Measurements from ENCODE around the gene CDC42EP2.

Gene CDC42EP2, protein sequence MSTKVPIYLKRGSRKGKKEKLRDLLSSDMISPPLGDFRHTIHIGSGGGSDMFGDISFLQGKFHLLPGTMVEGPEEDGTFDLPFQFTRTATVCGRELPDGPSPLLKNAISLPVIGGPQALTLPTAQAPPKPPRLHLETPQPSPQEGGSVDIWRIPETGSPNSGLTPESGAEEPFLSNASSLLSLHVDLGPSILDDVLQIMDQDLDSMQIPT
- long read RNA-seq, donor 1, transcript CDC42EP2-201 (2 exons, 2,023 nt): major isoform, 10 of 10 reads
- long read RNA-seq, donor 1, partial matches to known transcripts: 0 of 10 reads
- long read RNA-seq, donor 1, other reads (novel, unspliced or antisense): 0 of 10 reads
- long read RNA-seq, donor 2, transcript CDC42EP2-201 (2 exons, 2,023 nt): major isoform, 6 of 6 reads
- long read RNA-seq, donor 2, partial matches to known transcripts: 0 of 6 reads
- long read RNA-seq, donor 2, other reads (novel, unspliced or antisense): 0 of 6 reads
- long read RNA-seq, donor 3, transcript CDC42EP2-201 (2 exons, 2,023 nt): major isoform, 7 of 7 reads
- long read RNA-seq, donor 3, partial matches to known transcripts: 0 of 7 reads
- long read RNA-seq, donor 3, other reads (novel, unspliced or antisense): 0 of 7 reads
- long read RNA-seq, donor 4, transcript CDC42EP2-201 (2 exons, 2,023 nt): major isoform, 11 of 11 reads
- long read RNA-seq, donor 4, partial matches to known transcripts: 0 of 11 reads
- long read RNA-seq, donor 4, other reads (novel, unspliced or antisense): 0 of 11 reads
- long read RNA-seq, donor 5, transcript CDC42EP2-201 (2 exons, 2,023 nt): major isoform, 18 of 18 reads
- long read RNA-seq, donor 5, partial matches to known transcripts: 0 of 18 reads
- long read RNA-seq, donor 5, other reads (novel, unspliced or antisense): 0 of 18 reads
- long read RNA-seq, donor 6, transcript CDC42EP2-201 (2 exons, 2,023 nt): major isoform, 9 of 9 reads
- long read RNA-seq, donor 6, partial matches to known transcripts: 0 of 9 reads
- long read RNA-seq, donor 6, other reads (novel, unspliced or antisense): 0 of 9 reads
- long read RNA-seq, donor 7, transcript CDC42EP2-201 (2 exons, 2,023 nt): major isoform, 17 of 17 reads
- long read RNA-seq, donor 7, partial matches to known transcripts: 0 of 17 reads
- long read RNA-seq, donor 7, other reads (novel, unspliced or antisense): 0 of 17 reads
- long read RNA-seq, donor 8, transcript CDC42EP2-201 (2 exons, 2,023 nt): major isoform, 17 of 17 reads
- long read RNA-seq, donor 8, partial matches to known transcripts: 0 of 17 reads
- long read RNA-seq, donor 8, other reads (novel, unspliced or antisense): 0 of 17 reads

DNA sequence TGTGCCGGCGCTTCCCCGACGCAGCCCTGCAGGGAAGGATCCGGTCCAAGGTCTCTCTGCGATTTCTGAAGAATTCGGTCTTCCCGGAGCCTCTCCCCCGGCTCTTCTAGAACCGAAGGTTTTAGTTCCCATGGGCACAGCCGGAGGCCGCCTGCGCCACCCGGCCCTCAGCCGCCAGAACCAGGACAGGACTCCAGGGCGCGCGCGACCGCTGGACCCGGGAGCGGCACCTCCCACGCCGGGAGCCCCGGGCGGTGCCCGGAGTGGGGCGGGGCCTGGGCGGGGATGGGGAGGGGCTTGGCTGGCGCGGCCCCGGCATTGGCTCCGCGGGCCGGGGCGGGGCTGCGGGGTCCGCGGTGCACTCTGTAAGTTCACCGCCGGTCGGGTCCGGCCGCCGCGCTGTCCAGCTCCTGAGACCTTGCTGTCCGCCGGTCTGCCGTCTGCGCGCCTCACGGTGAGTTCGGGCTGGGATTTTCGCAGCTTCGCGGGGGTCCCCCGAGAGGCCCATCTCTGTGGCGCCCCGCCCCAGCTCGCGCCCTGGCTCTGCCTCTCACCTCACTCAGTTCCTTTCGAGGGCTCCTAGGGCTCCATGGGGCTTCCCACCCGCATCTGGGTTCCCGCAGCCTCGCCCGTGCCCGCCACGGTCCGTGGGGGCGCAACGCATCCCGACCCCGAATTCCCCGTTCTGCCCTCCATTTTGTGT is at the start of gene CDC42EP2:
CDC42EP2 (plus strand) TSS at position 366 of the 703 bp plus-strand sequence. CDS start 6,033 bp downstream, outside the sequence.
- DNase-seq: peak; percentile 92

DNA sequence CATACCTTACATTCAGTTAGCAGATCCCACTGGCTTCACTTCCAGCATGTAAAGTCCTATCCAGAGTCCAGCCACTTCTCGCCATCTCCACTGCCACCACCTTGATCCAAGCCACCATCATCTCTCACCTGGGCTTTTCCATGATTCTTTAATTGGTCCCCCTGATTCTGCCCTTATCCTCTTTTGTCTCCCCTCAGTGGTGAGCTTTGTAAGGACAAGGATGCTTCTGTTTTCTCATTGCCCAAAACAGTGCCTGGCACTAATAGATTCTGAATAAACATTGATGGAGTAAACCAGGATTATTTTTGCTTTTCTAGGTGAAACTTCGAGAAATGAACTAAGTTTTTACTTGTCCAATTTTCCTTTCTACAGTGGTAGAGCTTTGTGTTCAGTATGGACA is 48.5 kb upstream of the CDC42EP2 start:
- DNase-seq: no peak

DNA sequence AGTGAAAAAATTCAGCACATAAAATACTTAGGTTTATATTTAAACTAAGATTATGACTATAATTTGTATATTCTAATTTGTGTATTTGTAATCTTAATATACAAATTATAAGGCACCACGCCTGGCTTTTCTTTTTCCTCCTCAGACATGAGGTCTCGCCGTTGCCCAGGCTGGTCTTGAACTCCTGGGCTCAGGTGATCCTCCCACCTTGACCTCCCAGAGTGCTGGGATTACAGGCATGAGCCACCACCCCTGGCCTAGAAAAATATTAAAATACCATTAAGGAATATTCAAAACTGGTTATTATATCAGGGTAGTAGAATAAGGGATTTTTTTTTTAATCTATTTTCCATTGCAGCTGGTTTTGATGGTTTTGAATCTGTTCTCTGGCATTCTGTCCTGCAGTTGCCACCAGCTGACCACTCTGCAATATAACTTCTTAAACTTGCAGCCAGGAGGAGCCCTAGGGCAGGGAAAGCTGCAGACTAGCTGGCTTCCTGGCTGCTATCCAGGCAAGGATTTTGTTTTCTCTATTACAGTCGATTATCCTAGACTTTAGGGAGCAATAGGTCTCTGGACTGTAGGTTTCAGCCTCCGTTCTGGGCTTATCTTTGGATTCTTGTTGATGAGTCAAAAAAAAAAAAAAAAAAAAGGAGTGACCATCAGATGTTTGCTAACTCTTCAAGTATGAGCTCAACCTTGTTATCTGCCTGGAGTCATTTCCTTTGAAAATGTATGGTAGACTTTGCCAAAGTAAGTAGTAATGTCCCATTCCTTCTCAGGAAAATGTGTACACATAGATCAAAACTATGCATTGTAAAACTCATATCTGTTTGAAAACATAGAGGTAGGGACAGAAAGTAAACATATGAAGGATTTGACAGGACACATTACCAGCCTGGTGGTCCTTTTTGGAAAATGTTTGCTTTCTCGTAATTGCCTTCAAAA is 39.7 kb upstream of the CDC42EP2 start:
- DNase-seq: peak; percentile 58

- DNase-seq: no peak
These were observed 38.8 kb upstream of the CDC42EP2 start for GRCh38 chr11:65275906-65276305.

DNA sequence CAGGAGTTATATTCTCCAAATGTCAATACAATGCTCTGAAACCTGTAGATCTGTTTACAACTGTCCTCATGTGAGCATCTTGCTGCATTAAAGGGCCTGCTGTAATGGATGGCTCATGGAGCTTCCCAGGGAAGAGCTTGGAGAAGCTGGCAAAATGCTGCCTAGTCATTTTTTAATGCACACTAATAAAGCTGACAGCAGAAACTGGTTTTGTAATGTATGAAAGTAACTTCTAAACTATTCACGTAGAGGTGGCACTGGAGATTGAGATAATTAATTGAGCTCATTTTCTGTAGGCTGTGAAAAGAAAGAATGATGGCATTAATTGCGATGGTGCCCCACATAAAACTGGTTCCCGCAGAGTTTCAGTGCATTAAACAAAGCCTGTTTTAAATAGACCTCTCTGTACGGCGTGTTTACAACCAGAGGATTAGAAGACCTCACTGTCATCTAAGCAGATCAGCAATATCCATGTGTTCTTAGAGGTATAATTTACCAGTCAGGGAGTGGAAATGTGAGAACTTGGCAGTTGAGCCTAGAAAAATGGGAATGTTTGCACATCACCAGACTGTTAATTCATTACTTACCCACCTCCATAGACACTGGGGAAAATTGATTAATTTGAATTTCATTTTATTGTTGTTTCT is 36.9 kb upstream of the CDC42EP2 start:
- no peak for DNase-seq

DNA sequence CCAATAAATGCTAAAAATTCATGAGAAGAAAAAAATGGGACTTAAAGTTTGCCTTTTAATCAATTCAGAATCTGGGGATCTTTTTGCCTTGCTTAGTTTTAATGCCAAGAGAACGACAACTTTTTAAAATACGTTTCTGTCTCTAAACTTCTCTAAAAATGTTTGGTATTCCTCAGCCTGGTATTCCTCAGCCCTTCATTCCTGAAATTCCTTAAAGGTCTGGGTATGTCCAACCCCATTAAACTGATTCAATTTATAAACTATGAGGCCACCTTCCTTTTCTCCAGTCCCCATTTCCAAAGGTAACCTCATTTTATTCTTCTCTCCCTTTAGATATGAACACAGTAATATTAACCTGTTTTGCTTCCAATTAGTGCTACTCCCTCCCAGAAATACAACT is 36.3 kb upstream of the CDC42EP2 start:
- no peak for DNase-seq

- no peak for DNase-seq
These were observed 35.4 kb upstream of the CDC42EP2 start for GRCh38 chr11:65279279-65279678.

GRCh38 chr11:65279741-65280440 is 34.8 kb upstream of the CDC42EP2 start:
- no peak for DNase-seq

GRCh38 chr11:65280646-65281045 is 34.0 kb upstream of the CDC42EP2 start:
- no peak for DNase-seq

DNA sequence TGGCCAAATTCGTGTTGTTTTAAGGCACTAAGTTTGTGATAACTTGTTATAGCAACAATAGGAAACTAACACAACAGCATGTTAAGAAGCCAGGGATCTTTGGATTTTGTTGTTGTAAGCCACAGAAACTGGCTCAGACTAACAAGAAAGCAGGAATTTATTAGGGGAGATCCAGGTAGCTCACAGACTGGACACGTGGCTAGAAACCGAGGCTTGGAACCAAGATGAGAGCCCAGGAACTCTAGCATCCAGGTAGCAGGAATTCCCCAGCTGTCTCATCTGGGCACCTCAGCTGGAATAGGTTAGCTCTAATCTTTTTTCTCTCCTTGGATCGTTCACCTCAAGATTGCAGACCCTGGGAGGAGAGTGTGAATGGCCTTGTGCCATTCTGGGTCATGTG is 28.0 kb upstream of the CDC42EP2 start:
- no peak for DNase-seq

- no peak for DNase-seq
These were observed 27.1 kb upstream of the CDC42EP2 start for GRCh38 chr11:65287601-65288000.

- DNase-seq: no peak
These were observed 25.7 kb upstream of the CDC42EP2 start for GRCh38 chr11:65288706-65289536.

DNA sequence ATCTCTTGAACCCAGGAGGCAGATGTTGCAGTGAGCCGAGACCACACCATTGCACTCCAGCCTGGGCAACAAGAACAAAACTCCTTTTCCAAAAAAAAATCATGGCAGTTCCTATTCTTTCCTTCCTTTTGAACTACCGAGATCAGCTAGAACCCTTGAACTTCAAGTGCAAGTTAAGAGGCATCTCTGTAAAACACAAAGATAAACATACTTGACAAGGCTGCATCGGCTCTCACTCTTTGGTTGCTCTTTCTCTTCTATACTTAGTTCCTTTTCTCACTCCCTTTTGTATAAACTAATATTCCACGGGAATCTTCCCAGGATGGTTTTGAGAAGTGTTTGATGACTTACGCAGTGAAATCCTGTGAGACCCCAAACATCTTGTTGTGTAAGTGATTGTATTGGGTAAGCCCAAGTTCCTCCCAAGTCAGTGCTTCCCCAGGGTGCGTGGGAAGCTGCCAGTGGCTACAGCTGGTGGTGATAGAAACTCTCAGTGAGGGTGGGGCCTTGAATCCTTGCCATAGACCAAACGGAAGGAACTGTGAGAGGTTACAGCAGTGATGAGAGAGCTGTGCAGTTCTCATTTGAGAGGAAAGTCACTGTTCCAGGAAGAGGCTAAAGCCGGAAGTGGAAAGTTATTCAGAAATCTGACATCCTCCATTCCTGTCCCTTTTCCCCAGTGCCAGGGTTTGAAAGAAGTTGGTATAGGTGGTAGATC is 24.1 kb upstream of the CDC42EP2 start:
- no peak for DNase-seq

GRCh38 chr11:65291613-65292012 is 23.1 kb upstream of the CDC42EP2 start:
- no peak for DNase-seq

DNA sequence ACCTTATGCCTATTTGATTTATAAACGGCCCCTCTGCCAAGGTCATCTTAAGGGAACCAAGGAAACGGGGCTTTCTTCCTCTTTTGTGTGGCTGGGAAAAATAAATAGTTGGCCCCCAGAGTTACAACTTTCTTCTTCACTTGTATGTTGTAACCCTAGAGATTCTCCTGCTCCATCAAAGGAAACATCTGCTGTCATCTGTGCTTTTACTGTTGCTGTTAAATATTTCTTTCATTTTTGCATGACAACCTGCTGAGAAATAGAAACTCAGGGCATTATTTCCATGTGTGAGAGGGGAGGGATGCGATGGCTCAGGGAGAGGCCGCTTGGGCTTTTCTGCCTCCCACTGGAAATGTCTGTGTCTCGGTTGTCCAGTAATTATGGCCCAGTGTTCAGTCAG is 21.8 kb upstream of the CDC42EP2 start:
- DNase-seq: no peak

DNA sequence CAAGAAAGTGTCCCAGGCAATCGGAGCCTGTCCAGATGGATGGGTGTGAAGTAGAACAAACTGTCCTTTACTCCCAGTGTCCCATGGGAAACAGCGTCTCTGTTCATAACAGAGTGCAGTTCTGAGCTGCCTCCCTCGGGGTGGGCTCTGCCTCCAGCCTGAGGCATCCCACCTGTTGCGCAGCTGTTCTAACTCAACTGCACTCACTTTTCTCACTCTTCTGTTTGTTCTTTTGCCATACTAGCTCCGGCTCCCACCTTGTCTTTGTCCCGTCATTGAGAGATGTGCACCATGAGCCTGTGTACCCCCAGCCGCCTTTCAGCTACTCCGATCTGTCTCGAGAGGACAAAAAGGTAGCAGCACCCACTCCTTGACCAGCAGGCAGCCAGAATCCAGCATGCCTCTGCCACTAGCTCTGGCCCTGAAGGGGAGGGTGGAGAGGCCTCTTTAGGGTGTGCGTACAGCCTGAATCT is 20.7 kb upstream of the CDC42EP2 start:
- peak; percentile 63 for DNase-seq

DNA sequence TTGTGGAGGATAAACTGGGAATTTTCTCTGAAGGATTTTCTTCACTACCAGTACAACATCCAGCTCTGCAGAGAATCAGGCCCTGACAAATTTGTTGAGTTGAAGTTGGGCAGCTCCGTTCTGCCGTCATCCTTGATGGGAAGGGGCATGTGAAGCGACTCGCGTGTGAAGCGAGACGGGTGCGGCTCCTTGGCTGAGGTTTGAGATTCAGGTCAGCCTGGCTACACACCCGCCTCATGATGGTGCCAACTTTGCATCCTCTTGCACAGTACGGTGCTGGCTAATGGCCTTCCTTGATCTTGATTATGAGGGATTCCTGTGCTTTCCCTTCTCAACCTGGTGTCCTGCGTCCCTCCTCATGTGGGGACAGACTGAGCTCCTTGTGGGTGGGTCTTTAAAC is 19.7 kb upstream of the CDC42EP2 start:
- DNase-seq: no peak
